BE2C (cell line): ENCODE results near the gene C1QTNF1.

Experiments
- DNase-seq: peaks from one replicate; pipeline ENCODE4 v3.0.0-alpha.2; 2020
- H3K27me3 ChIP-seq: fragments of 250-450 bp; sonication (Bioruptor Pico); 2 replicates; pipeline ENCODE4 v1.5.1; 2020; ENCODE audit warnings: mild to moderate bottlenecking
- H3K36me3 ChIP-seq: fragments of 250-450 bp; sonication (Bioruptor Pico); 2 replicates; pipeline ENCODE4 v1.5.1; 2020; ENCODE audit warnings: mild to moderate bottlenecking
- H3K4me1 ChIP-seq: fragments of 250-450 bp; sonication (Bioruptor Pico); 2 replicates; pipeline ENCODE4 v1.5.1; 2020
- H3K4me3 ChIP-seq: 2 replicates; pipeline ENCODE4 v1.5.1; 2011; ENCODE audit warnings: low read depth, low read length
- H3K9me3 ChIP-seq: fragments of 250-450 bp; sonication (Bioruptor Pico); 2 replicates; pipeline ENCODE4 v1.5.1; 2020
- TF ChIP-seq, protein P1 (sequence below): IDR thresholded peaks from 2 replicates; pipeline ENCODE4 v1.5.1; 2012; ENCODE audit warnings: mild to moderate bottlenecking, low read depth, low read length

Gene C1QTNF1

DNA sequence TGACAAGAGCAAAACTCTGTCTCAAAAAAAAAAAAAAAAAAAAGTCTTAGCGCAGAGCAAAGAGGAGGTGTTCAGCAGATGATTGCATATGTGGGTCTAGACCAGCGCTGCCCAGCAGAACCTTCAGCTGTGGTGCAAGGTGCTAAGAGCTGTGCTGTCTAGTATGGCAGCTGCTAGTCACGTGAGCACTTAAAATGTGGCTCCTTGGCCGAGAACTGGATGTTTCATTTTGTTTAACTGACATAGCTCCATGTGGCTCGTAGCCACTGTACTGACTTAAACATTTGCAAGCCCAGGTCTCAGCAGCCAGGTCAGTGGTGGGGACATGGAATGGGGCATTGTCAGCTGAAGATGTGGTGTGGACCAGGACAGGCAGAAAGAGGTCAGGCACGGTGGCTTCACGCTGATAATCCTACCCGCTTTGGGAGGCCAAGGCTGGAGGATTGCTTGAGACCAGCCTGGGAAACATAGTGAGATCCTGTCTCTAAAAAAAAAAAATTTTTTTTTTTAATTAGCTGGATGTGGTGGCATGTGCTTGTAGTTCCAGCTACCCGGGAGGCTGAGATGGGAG is 9.2 kb downstream of the C1QTNF1 start:
- no peak for DNase-seq
- Histone ChIP-seq H3K4me3 (no peak overlapping the region), H3K27me3 (no peaks in the 10 kb centered on the region), H3K36me3 (no peaks in the 10 kb centered on the region), H3K4me1 (peaks cover 5% of the 10 kb centered on the region), H3K9me3 (no peaks in the 10 kb centered on the region)
- TF ChIP-seq, protein P1, sequence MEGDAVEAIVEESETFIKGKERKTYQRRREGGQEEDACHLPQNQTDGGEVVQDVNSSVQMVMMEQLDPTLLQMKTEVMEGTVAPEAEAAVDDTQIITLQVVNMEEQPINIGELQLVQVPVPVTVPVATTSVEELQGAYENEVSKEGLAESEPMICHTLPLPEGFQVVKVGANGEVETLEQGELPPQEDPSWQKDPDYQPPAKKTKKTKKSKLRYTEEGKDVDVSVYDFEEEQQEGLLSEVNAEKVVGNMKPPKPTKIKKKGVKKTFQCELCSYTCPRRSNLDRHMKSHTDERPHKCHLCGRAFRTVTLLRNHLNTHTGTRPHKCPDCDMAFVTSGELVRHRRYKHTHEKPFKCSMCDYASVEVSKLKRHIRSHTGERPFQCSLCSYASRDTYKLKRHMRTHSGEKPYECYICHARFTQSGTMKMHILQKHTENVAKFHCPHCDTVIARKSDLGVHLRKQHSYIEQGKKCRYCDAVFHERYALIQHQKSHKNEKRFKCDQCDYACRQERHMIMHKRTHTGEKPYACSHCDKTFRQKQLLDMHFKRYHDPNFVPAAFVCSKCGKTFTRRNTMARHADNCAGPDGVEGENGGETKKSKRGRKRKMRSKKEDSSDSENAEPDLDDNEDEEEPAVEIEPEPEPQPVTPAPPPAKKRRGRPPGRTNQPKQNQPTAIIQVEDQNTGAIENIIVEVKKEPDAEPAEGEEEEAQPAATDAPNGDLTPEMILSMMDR = no peak

DNA sequence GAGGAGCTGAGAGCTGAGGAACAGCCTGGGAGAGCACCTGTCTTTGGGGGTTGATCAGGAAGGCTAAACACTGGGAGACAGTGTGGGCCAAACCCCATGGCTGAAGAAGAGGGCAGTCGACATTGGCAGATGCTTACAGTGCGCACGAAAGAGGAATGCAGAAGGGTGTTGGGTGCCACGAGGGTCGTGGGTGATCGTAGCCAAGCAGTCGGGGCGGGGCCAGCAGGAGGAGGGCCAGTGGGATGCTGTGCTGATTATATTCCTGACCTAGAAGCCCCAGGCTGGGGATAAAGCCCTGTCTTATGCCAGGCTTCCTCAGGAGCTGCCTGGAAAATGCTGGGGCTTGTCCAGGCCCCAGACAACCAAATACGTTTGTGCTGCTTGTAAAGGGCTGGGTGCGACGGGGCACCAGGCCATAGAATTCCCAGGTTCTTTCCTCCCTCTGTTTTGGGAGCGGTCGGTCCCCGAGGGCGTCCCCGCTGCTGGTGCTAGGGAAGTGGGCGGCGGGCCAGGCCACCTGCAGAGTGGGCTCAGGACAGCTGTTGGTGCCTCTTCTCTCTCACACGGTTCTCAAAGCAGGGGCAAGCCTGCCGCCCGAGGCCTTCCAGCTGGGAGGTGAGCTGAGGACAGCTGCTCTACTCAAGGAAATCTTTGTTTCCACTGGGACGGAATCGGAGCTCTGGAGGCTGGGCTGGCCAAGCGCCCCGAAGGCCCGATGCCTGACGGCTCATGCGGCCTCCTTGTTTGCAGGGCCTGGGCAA is 10.0 kb downstream of the C1QTNF1 start:
- H3K36me3 ChIP-seq = no peaks in the 10 kb centered on the region
- H3K4me1 ChIP-seq = no peaks in the 10 kb centered on the region
- no peaks in the 10 kb centered on the region for H3K27me3 ChIP-seq
- TF ChIP-seq, protein P1 = no peak
- H3K4me3 ChIP-seq = no peak overlapping the region
- no peaks in the 10 kb centered on the region for H3K9me3 ChIP-seq
- DNase-seq = peak; percentile 57

DNA sequence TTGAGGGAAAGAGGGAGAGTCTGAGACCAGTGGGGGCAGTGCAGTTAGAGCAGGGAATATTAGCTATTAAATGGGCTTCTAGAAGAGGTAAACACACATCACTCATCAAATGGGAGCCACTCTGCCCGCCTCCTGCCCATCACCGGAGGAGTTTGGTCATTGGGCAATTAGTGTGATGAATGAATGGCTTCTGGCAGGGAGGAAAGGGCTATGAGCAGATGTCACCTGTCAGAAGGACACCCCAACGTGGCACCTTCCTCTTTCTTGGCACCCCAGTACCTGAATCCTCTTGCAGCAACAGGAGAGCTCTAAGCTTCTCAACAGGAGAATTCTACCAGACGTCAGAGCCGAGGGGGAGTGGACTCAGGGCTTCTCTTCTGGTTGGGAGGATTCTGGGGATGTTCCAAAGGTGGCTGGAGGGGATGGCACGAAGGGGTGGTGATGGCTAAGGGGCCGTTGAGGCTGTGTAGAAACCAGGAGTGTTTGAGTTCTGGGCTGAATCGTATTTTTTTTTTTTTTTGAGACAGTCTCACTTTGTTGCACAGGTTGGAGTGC is 11.0 kb downstream of the C1QTNF1 start:
- Histone ChIP-seq H3K9me3 (no peaks in the 10 kb centered on the region), H3K27me3 (no peaks in the 10 kb centered on the region), H3K4me1 (no peaks in the 10 kb centered on the region), H3K4me3 (no peak overlapping the region), H3K36me3 (no peaks in the 10 kb centered on the region)
- no peak for DNase-seq
- TF ChIP-seq, protein P1 = no peak

DNA sequence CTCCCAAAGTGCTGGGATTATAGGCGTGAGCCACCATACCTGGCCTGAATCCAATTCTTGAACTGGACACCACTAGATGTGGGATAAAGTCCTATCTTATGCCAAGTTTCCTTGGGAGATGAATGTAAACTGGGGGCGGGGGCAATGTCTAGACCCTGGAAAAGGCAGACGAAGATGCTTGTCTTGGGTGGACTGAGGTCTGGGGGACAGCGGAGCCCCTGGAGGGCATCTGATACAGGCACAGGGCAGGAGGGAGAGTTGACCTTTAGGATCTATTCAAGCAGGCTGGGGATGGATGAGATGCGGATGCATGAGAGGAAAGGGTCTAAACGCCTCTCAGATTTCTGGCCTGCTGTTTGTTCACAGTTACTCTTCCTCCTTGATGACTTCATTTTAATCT is 11.7 kb downstream of the C1QTNF1 start:
- TF ChIP-seq, protein P1 = no peak
- Histone ChIP-seq H3K36me3 (no peaks in the 10 kb centered on the region), H3K27me3 (no peaks in the 10 kb centered on the region), H3K9me3 (no peaks in the 10 kb centered on the region), H3K4me1 (no peaks in the 10 kb centered on the region), H3K4me3 (no peak overlapping the region)
- DNase-seq = no peak

DNA sequence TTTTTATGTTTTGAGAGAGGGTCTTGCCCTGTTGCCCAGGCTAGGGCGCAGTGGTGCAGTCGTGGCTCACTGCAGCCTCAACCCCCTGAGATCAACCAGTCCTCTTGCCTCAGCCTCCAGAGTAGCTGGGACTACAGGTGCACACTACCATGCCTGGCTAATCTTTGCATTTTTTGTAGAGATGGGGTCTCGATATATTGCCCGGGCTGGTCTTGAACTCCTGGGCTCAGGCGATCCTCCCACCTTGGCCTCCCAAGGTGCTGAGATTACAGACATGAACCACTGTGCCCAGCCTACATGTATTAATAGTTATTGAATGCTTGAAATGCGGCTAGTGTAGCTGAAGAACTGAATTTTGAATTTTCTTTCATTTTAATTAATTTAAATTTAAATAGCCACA is 12.2 kb downstream of the C1QTNF1 start:
- TF ChIP-seq, protein P1 = no peak
- DNase-seq = no peak
- Histone ChIP-seq H3K36me3 (no peaks in the 10 kb centered on the region), H3K27me3 (no peaks in the 10 kb centered on the region), H3K4me3 (no peak overlapping the region), H3K4me1 (no peaks in the 10 kb centered on the region), H3K9me3 (no peaks in the 10 kb centered on the region)

DNA sequence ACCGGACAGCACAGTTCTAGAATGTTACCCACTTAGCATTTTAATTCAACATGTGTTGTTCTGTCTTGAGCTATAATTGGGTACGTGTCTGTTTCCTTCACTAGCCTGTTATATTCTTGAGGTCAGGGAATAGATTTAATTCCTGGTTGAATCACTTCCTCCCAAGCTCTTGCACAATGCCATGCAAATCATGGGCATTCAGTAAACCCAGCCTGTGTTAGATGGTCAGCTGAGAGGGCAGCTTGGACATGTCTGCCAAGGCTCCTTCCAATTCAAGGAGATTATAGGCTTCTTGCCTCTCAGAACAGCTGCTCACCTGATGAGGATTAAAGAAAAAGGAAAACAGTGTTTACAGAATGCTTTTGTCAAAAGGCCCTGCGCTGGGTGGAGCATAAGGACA is 12.6 kb downstream of the C1QTNF1 start:
- no peak for DNase-seq
- no peaks in the 10 kb centered on the region for H3K4me1 ChIP-seq
- TF ChIP-seq, protein P1 = no peak
- no peak overlapping the region for H3K4me3 ChIP-seq
- no peaks in the 10 kb centered on the region for H3K27me3 ChIP-seq
- no peaks in the 10 kb centered on the region for H3K9me3 ChIP-seq
- no peaks in the 10 kb centered on the region for H3K36me3 ChIP-seq
